ENCODE results near the gene FLAD1.

The FLAD1 gene

GRCh38 chr1:154951901-154952657, 31.1 kb upstream of the FLAD1 start:
- peak; percentile 45 to 56 for DNase-seq (ENCODE audit: low read depth in 2 of 2)

- DNase-seq (ENCODE audit: low read depth in 2 of 2) = no peak
Measured at GRCh38 chr1:154952664-154953063, 30.5 kb upstream of the FLAD1 start.

- DNase-seq (ENCODE audit: low read depth in 2 of 2) = no peak
Measured at GRCh38 chr1:154953611-154954038, 29.5 kb upstream of the FLAD1 start.

- DNase-seq (ENCODE audit: low read depth in 2 of 2) = no peak
Measured at GRCh38 chr1:154954541-154954940, 28.6 kb upstream of the FLAD1 start.

- peak; percentile 57 to 68 for DNase-seq (ENCODE audit: low read depth in 2 of 2)
Measured at GRCh38 chr1:154955039-154955717, 28.0 kb upstream of the FLAD1 start.

GRCh38 chr1:154955718-154956543, 27.2 kb upstream of the FLAD1 start, which contains the start of gene PBXIP1:
PBXIP1 (minus strand) TSS chr1:154956099; CDS start chr1:154953721, 2,378 bp downstream.
- DNase-seq (ENCODE audit: low read depth in 2 of 2) = peak; percentile 49 to 68

- DNase-seq (ENCODE audit: low read depth in 2 of 2) = no peak
Measured at GRCh38 chr1:154956544-154956941, 26.6 kb upstream of the FLAD1 start.

GRCh38 chr1:154957091-154957657, 26.0 kb upstream of the FLAD1 start:
- no peak for DNase-seq (ENCODE audit: low read depth in 2 of 2)

GRCh38 chr1:154958036-154958435, 25.1 kb upstream of the FLAD1 start:
- DNase-seq (ENCODE audit: low read depth in 2 of 2) = no peak

- DNase-seq (ENCODE audit: low read depth in 2 of 2) = no peak
Measured at GRCh38 chr1:154958681-154959425, 24.3 kb upstream of the FLAD1 start.

GRCh38 chr1:154959426-154959780, 23.7 kb upstream of the FLAD1 start:
- DNase-seq (ENCODE audit: low read depth in 2 of 2) = no peak

GRCh38 chr1:154960446-154961136, 22.6 kb upstream of the FLAD1 start:
- DNase-seq (ENCODE audit: low read depth in 2 of 2) = no peak

- peak; percentile 64 to 84 for DNase-seq (ENCODE audit: low read depth in 2 of 2)
Measured at GRCh38 chr1:154961207-154962155, 21.7 kb upstream of the FLAD1 start, which contains the start of gene PYGO2. PYGO2 (minus strand) TSS chr1:154961782; CDS start chr1:154961576, 206 bp downstream.

- no peak for DNase-seq (ENCODE audit: low read depth in 2 of 2)
Measured at GRCh38 chr1:154962156-154962749, 20.9 kb upstream of the FLAD1 start.

- DNase-seq (ENCODE audit: low read depth in 2 of 2) = no peak
Measured at GRCh38 chr1:154962795-154963330, 20.3 kb upstream of the FLAD1 start.

- no peak for DNase-seq (ENCODE audit: low read depth in 2 of 2)
Measured at GRCh38 chr1:154963643-154964042, 19.5 kb upstream of the FLAD1 start.

- no peak for DNase-seq (ENCODE audit: low read depth in 2 of 2)
Measured at GRCh38 chr1:154964359-154964758, 18.8 kb upstream of the FLAD1 start.

- no peak for DNase-seq (ENCODE audit: low read depth in 2 of 2)
Measured at GRCh38 chr1:154966111-154966510, 17.0 kb upstream of the FLAD1 start.
